GM12878 (cell line): ENCODE measurements around the gene NOP56. TPM values are rescaled to one million over a fixed set of nuclear protein-coding genes. Genes with fewer than 3 reads are reported as not detected.

Source experiments
- ATAC-seq: fragments of 200-7000 bp; cut with Tn5 transposase; 3 replicates; pipeline ENCODE4 v1.9.1; 2020; ENCODE audit warnings: mild to moderate bottlenecking, moderate library complexity
- BruUV-seq: library from RNA; stranded (reverse); fragments of 400-500 nt; replicated peaks from 2 replicates; lab custom pipeline; 2021; lab: Mats Ljungman, UMichigan
- CTCF ChIA-PET: fragments of 300-600 bp; sonication (Branson Sonifier 250); formaldehyde crosslinking; extraction: SDS; loops from one replicate; lab custom pipeline; 2021; ENCODE audit warnings: inconsistent platforms; lab: Yijun Ruan, JAX
- POLR2A ChIA-PET: fragments of 350-600 bp; formaldehyde crosslinking; extraction: SDS; loops from one replicate; lab custom pipeline; 2021; ENCODE audit warnings: inconsistent platforms; lab: Charles Lee
- RAD21 ChIA-PET: fragments of 300-600 bp; sonication (Branson Sonifier 250); formaldehyde crosslinking; loops from one replicate; lab custom pipeline; 2023; ENCODE audit warnings: antibody characterized with exemption; ENCODE audit not compliant: unreplicated experiment; lab: Charles Lee
- SMC1A ChIA-PET: fragments of 300-600 bp; sonication (Branson Sonifier 250); formaldehyde crosslinking; loops from one replicate; lab custom pipeline; 2023; ENCODE audit not compliant: unreplicated experiment, uncharacterized antibody; lab: Charles Lee
- DNase-seq: peaks from one replicate; pipeline ENCODE4 v3.0.0-alpha.2; 2011; ENCODE audit warnings: low read depth, low spot score
- FAIRE-seq: peaks from 3 replicates; lab custom pipeline; 2011; peaks lifted over from hg19 to GRCh38; lab: Jason Lieb, UNC
- H2AFZ ChIP-seq: 2 replicates; pipeline ENCODE4 v1.6.0; 2011; ENCODE audit warnings: low read depth, low read length, control low read depth; ENCODE audit not compliant: control insufficient read depth
- H3K27ac ChIP-seq: 2 replicates; pipeline ENCODE4 v1.5.1; 2011; ENCODE audit warnings: control low read depth; ENCODE audit not compliant: control insufficient read depth, insufficient read depth
- H3K27me3 ChIP-seq, 2 experiments: replicated peaks in 1 of 2; 2 replicates each; pipeline versions ENCODE4 v1.6.0 to v1.6.1; 2011; ENCODE audit warnings: low read length in 1 of 2; ENCODE audit not compliant: control insufficient read depth in 2 of 2, insufficient read depth in 2 of 2
- H3K36me3 ChIP-seq, 2 experiments: 2 replicates each; pipeline ENCODE4 v1.5.1; 2011; ENCODE audit warnings: low read length in 1 of 2; ENCODE audit not compliant: control insufficient read depth in 2 of 2, insufficient read depth in 2 of 2
- H3K4me1 ChIP-seq: 2 replicates; pipeline ENCODE4 v1.6.1; 2011; ENCODE audit warnings: mild to moderate bottlenecking, low read length, moderate library complexity, mixed read lengths; ENCODE audit not compliant: control insufficient read depth, insufficient read depth
- H3K4me2 ChIP-seq: 2 replicates; pipeline ENCODE4 v1.6.0; 2011; ENCODE audit warnings: control low read depth; ENCODE audit not compliant: control insufficient read depth, insufficient read depth
- H3K4me3 ChIP-seq: fragments of 200-600 bp; sonication (generic); 2 replicates; pipeline ENCODE4 v1.5.1; 2016
- H3K79me2 ChIP-seq: 2 replicates; pipeline ENCODE4 v1.6.0; 2011; ENCODE audit warnings: low read length; ENCODE audit not compliant: control insufficient read depth, insufficient read depth
- H3K9ac ChIP-seq: 2 replicates; pipeline ENCODE4 v1.8.0; 2011; ENCODE audit warnings: low read length, control low read depth, mixed read lengths; ENCODE audit not compliant: control insufficient read depth, insufficient read depth
- H3K9me3 ChIP-seq: replicated peaks from 3 replicates; pipeline ENCODE4 v1.5.1; 2011; ENCODE audit warnings: mild to moderate bottlenecking, low read length; ENCODE audit not compliant: control insufficient read depth, insufficient read depth
- H4K20me1 ChIP-seq: 2 replicates; pipeline ENCODE4 v1.6.0; 2011; ENCODE audit not compliant: control insufficient read depth, insufficient read depth
- BCL3 ChIP-seq: IDR thresholded peaks from 2 replicates; pipeline ENCODE4 v1.6.1; 2011; ENCODE audit warnings: borderline replicate concordance, low read depth, mild to moderate bottlenecking, moderate library complexity, low read length; ENCODE audit not compliant: insufficient read depth, poor library complexity, severe bottlenecking
- CHD4 ChIP-seq: fragments of 200-600 bp; sonication (generic); IDR thresholded peaks from 2 replicates; pipeline ENCODE4 v1.6.1; 2016; ENCODE audit warnings: mild to moderate bottlenecking
- NFYB ChIP-seq: IDR thresholded peaks from 2 replicates; pipeline ENCODE4 v1.6.1; 2011; ENCODE audit warnings: low read depth, mild to moderate bottlenecking, low read length, improper control_type of control experiment, moderate library complexity; ENCODE audit not compliant: insufficient read depth
- PAX5 ChIP-seq: IDR thresholded peaks from 2 replicates; pipeline ENCODE4 v1.6.1; 2011; ENCODE audit warnings: low read depth, low read length, borderline replicate concordance
- POLR2A ChIP-seq: IDR thresholded peaks from 2 replicates; pipeline ENCODE4 v1.6.1; 2011; ENCODE audit warnings: low read depth, mild to moderate bottlenecking, low read length
- POLR2AphosphoS5 ChIP-seq: IDR thresholded peaks from 2 replicates; pipeline ENCODE4 v1.6.1; 2011; ENCODE audit warnings: mild to moderate bottlenecking, low read length, inconsistent platforms
- SMAD5 ChIP-seq: IDR thresholded peaks from 2 replicates; pipeline ENCODE4 v1.6.1; 2016; ENCODE audit warnings: antibody characterized with exemption, low read depth
- WGBS: methylation state at CpG from one replicate; pipeline ENCODE4 v1.1.6; 2016; ENCODE audit warnings: low lambda C conversion rate; ENCODE audit not compliant: insufficient replicate concordance, insufficient coverage; ENCODE audit errors: missing lambda C conversion rate; 5-methylcytosine and 5-hydroxymethylcytosine counted together
- in situ Hi-C: fragments of 300-500 bp; cut with MboI; formaldehyde crosslinking; loops from 9 replicates; pipeline ENCODE4 v1.14.3; 2018; ENCODE audit warnings: mixed read lengths
- intact Hi-C: fragments of 100-400 bp; cut with micrococcal nuclease; formaldehyde crosslinking; loops from one replicate; pipeline ENCODE4 v1.14.2; 2022; ENCODE audit not compliant: unreplicated experiment
- polyA plus RNA-seq, 11 experiments: library from polyadenylated mRNA; depleted of rRNA in 4 of 11; unstranded in 6 of 11; stranded (reverse) in 5 of 11; fragments of >200 nt; fragmentation: Nextera tagmentation in 4 of 11; fragmentation: Illumina TruSeq in 1 of 11; extraction: Ambion mirVana in 4 of 11; extraction: Trizol in 1 of 11; gene quantifications; 1 replicate in 1 of 11; 2 replicates in 10 of 11; pipeline versions ENCODE4 v1.2.1 to v1.2.3, GENCODE V29; 2011 to 2016; ENCODE audit warnings: inconsistent platforms in 2 of 11, missing spikeins in 2 of 11, low read depth in 1 of 11
- total RNA-seq, 4 experiments: library from RNA; depleted of rRNA in 3 of 4; stranded (reverse); fragments of >200 nt in 3 of 4; fragmentation: Illumina TruSeq in 1 of 4; extraction: Trizol in 1 of 4; gene quantifications; 2 replicates each; pipeline versions ENCODE4 v1.2.1 to v1.2.3, GENCODE V29; 2013 to 2021

Gene NOP56
- total and polyA plus RNA-seq, 10 of the 15 experiments (the other 5 are each of a cell fraction or from before 2014, with no cell fraction given) = 254 to 550 (median 464) TPM

GRCh38 chr20:2656471-2657117 lies 4.2 kb downstream of the NOP56 start:
- no peak for DNase-seq
- H3K4me1 ChIP-seq = peaks cover 13% of the 10 kb centered on the region
- H3K27me3 ChIP-seq = no peaks in the 10 kb centered on the region
- H3K4me3 ChIP-seq = peak overlapping the region; percentile 29; the same call in 1 of the 2 replicates
- peaks cover 29 to 43% of the 10 kb centered on the region in 2 experiments for H3K36me3 ChIP-seq
- H3K9me3 ChIP-seq = no peaks in the 10 kb centered on the region
- no peak for FAIRE-seq
- in situ Hi-C loops = no loop called here
- ChIA-PET SMC1A (no interaction called here), CTCF (interaction anchor here (0.7 to 1.5 kb wide), 2 partner anchors 9 to 134 kb away, joined by 3 to 7 read pairs; no protein-coding TSS in a partner anchor), RAD21 (no interaction called here), POLR2A (interaction anchor here (5.6 kb wide), 1 partner anchor 8 kb away, joined by 47 read pairs; the partner anchor contains the start of gene IDH3B)
- no peak for ATAC-seq
- peaks cover 46% of the 10 kb centered on the region for H3K79me2 ChIP-seq
- H3K27ac ChIP-seq = no peak overlapping the region
- TSS peak; percentile 13 for BruUV-seq
- H4K20me1 ChIP-seq = peaks cover 17% of the 10 kb centered on the region
- intact Hi-C loops = no loop called here
- TF ChIP-seq SMAD5 (no peak), POLR2AphosphoS5 (peak; percentile 44; the same call in 1 of the 2 replicates), BCL3 (no peak)
- H3K4me2 ChIP-seq = no peak overlapping the region; the same call in 1 of the 2 replicates
- H2AFZ ChIP-seq = no peak overlapping the region
- 77% methylated on average over 12 of the region's 12 CpGs for WGBS
- H3K9ac ChIP-seq = no peak overlapping the region

GRCh38 chr20:2657241-2657640 lies 4.8 kb downstream of the NOP56 start:
- TF ChIP-seq POLR2AphosphoS5 = peak; percentile 60; the same call in 1 of the 2 replicates
- TF ChIP-seq NFYB = no peak
- peak; percentile 29 for TF ChIP-seq POLR2A
- TF ChIP-seq CHD4 = no peak
- TF ChIP-seq PAX5 = no peak
- 0 out of 2 replicates have a peak, but pooled peaks have one; percentile 45 for TF ChIP-seq SMAD5
- ATAC-seq = no peak
- Histone ChIP-seq H3K27me3 (no peaks in the 10 kb centered on the region), H3K27ac (no peak overlapping the region), H3K4me1 (peaks cover 13% of the 10 kb centered on the region), H2AFZ (no peak overlapping the region), H3K79me2 (peaks cover 41% of the 10 kb centered on the region), H3K36me3 (peaks cover 29 to 46% of the 10 kb centered on the region in 2 experiments), H3K4me2 (no peak overlapping the region), H3K4me3 (no peak overlapping the region), H4K20me1 (peaks cover 17% of the 10 kb centered on the region), H3K9ac (no peak overlapping the region), H3K9me3 (no peaks in the 10 kb centered on the region)
- no peak for FAIRE-seq
- no TSS peak for BruUV-seq
- 89% methylated on average over 5 of the region's 5 CpGs for WGBS
- ChIA-PET CTCF (interaction anchor here (1.5 kb wide), 1 partner anchor 10 kb away, joined by 7 read pairs; no protein-coding TSS in a partner anchor), POLR2A (no interaction called here), RAD21 (no interaction called here), SMC1A (no interaction called here)
- no peak for DNase-seq
- in situ Hi-C loops = no loop called here
- intact Hi-C loops = no loop called here
